OCI-LY7 (cell line): ENCODE results near the gene KCNIP3. TPM values are rescaled to one million over a fixed set of nuclear protein-coding genes. Genes with fewer than 3 reads are reported as not detected.

ENCODE experiments used
- BruUV-seq: library from RNA; stranded (reverse); fragments of 400-500 nt; replicated peaks from 2 replicates; lab custom pipeline; 2021; lab: Mats Ljungman, UMichigan
- CTCF ChIA-PET: fragments of 300-600 bp; sonication (Branson Sonifier 250); formaldehyde crosslinking; loops from one replicate; lab custom pipeline; 2022; ENCODE audit warnings: antibody characterized with exemption; ENCODE audit not compliant: unreplicated experiment; lab: Charles Lee
- POLR2A ChIA-PET: fragments of 300-600 bp; sonication (Branson Sonifier 250); formaldehyde crosslinking; loops from one replicate; lab custom pipeline; 2022; ENCODE audit warnings: antibody characterized with exemption; lab: Charles Lee
- DNase-seq: peaks from one replicate; pipeline ENCODE4 v3.0.0-alpha.2; 2015; ENCODE audit warnings: low spot score
- H2AFZ ChIP-seq: fragments of 200-600 bp; sonication (generic), shearing (Covaris generic); 2 replicates; pipeline ENCODE4 v1.6.1; 2014; ENCODE audit warnings: mild to moderate bottlenecking, antibody characterized with exemption, low read length, moderate library complexity
- H3K27ac ChIP-seq: fragments of 200-600 bp; sonication (generic); 2 replicates; pipeline ENCODE4 v1.5.1; 2014; ENCODE audit warnings: mixed run types, low read depth, mild to moderate bottlenecking, moderate library complexity, low read length, inconsistent platforms; ENCODE audit not compliant: poor library complexity, severe bottlenecking
- H3K36me3 ChIP-seq: fragments of 200-600 bp; sonication (generic); 2 replicates; pipeline ENCODE4 v1.6.1; 2014; ENCODE audit warnings: mild to moderate bottlenecking, antibody characterized with exemption, low read length, moderate library complexity, mixed read lengths; ENCODE audit not compliant: insufficient read depth
- H3K4me1 ChIP-seq: fragments of 200-600 bp; sonication (generic); 2 replicates; pipeline ENCODE4 v1.5.1; 2014; ENCODE audit warnings: mild to moderate bottlenecking, low read length; ENCODE audit not compliant: insufficient read depth, poor library complexity, severe bottlenecking
- H3K4me2 ChIP-seq: fragments of 200-600 bp; sonication (generic); 2 replicates; pipeline ENCODE4 v1.6.1; 2014; ENCODE audit warnings: mild to moderate bottlenecking, low read length
- H3K4me3 ChIP-seq: fragments of 200-600 bp; sonication (generic); 2 replicates; pipeline ENCODE4 v1.5.1; 2014; ENCODE audit warnings: mild to moderate bottlenecking, low read depth, low read length; ENCODE audit not compliant: poor library complexity, severe bottlenecking
- H3K79me2 ChIP-seq: fragments of 200-600 bp; sonication (generic); 2 replicates; pipeline ENCODE4 v1.6.1; 2016; ENCODE audit warnings: low read depth, mild to moderate bottlenecking, low read length, moderate library complexity, mixed read lengths; ENCODE audit not compliant: insufficient read depth
- H3K9me2 ChIP-seq: fragments of 200-600 bp; sonication (generic); 2 replicates; pipeline ENCODE4 v1.6.1; 2016; ENCODE audit warnings: mild to moderate bottlenecking, low read length, mixed read lengths; ENCODE audit not compliant: insufficient read depth
- H3K9me3 ChIP-seq: fragments of 200-600 bp; sonication (generic); 2 replicates; pipeline ENCODE4 v1.6.1; 2014; ENCODE audit warnings: mild to moderate bottlenecking, mixed run types, low read length, mixed read lengths
- H4K20me1 ChIP-seq: fragments of 200-600 bp; sonication (generic); 2 replicates; pipeline ENCODE4 v1.6.1; 2014; ENCODE audit warnings: mild to moderate bottlenecking, antibody characterized with exemption, low read length, moderate library complexity, mixed read lengths; ENCODE audit not compliant: insufficient read depth
- EZH2phosphoT487 ChIP-seq: fragments of 200-600 bp; sonication (generic); IDR thresholded peaks from 2 replicates; pipeline ENCODE4 v1.6.1; 2018; ENCODE audit warnings: low read depth, borderline replicate concordance, mild to moderate bottlenecking, mixed run types, antibody characterized with exemption, low read length, moderate library complexity, mixed read lengths
- intact Hi-C: fragments of 100-400 bp; cut with micrococcal nuclease; formaldehyde crosslinking; loops from one replicate; pipeline ENCODE4 v1.10.0; 2022; ENCODE audit not compliant: unreplicated experiment
- total RNA-seq, 2 experiments: library from RNA; depleted of rRNA in 1 of 2; stranded (reverse); fragments of >200 nt in 1 of 2; shearing (Covaris generic) in 1 of 2; gene quantifications; 2 replicates each; pipeline ENCODE4 v1.2.3, GENCODE V29; 2014 to 2022
- TF ChIP-seq, protein P1 (sequence below): fragments of 200-600 bp; sonication (generic); conservative IDR thresholded peaks from 2 replicates; pipeline ENCODE4 v1.5.1; 2014; ENCODE audit warnings: mild to moderate bottlenecking, antibody characterized with exemption, low read length, moderate library complexity, mixed read lengths

The KCNIP3 gene
- total RNA-seq, 2 experiments from 2014 or later: not detected

DNA sequence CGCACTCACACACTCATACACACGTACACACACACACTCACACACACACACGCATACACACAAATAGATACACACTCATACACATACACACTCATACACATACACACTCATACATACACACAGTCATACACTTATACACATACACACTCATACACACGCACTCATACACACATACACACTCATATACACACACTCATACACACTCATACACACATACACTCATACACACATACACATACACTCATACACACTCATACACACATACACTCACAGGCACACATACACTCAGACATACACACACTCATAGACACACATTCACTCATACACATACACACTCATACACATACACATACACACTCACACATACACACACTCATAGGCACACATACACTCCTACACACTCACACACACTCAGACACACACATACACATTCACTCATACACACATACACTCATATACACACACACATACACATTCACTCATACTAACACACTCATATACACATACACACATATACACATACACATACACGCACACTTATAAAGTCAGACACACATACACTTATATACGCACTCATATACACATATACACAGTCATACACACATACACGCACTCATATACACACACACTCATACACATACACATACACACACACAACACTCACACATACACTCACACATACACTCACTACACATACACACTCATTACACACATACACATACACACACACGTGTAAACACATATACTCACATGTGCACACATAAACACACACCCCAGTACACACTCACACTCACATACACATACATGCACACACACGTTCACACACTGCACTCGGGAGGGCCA lies 28.7 kb downstream of the KCNIP3 start:
- BruUV-seq: no TSS peak

GRCh38 chr2:95326433-95327140 lies 29.4 kb downstream of the KCNIP3 start:
- Histone ChIP-seq H3K9me3 (no peaks in the 10 kb centered on the region), H3K27ac (no peak overlapping the region), H3K4me1 (no peaks in the 10 kb centered on the region)

More for the DNA sequence above, 28.7 kb downstream of the KCNIP3 start:
- no peak for TF ChIP-seq EZH2phosphoT487
- TF ChIP-seq, protein P1, sequence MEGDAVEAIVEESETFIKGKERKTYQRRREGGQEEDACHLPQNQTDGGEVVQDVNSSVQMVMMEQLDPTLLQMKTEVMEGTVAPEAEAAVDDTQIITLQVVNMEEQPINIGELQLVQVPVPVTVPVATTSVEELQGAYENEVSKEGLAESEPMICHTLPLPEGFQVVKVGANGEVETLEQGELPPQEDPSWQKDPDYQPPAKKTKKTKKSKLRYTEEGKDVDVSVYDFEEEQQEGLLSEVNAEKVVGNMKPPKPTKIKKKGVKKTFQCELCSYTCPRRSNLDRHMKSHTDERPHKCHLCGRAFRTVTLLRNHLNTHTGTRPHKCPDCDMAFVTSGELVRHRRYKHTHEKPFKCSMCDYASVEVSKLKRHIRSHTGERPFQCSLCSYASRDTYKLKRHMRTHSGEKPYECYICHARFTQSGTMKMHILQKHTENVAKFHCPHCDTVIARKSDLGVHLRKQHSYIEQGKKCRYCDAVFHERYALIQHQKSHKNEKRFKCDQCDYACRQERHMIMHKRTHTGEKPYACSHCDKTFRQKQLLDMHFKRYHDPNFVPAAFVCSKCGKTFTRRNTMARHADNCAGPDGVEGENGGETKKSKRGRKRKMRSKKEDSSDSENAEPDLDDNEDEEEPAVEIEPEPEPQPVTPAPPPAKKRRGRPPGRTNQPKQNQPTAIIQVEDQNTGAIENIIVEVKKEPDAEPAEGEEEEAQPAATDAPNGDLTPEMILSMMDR: no peak
- H3K4me3 ChIP-seq: no peak overlapping the region
- H3K27ac ChIP-seq: no peak overlapping the region
- H2AFZ ChIP-seq: no peak overlapping the region
- no peaks in the 10 kb centered on the region for H3K36me3 ChIP-seq
- no peaks in the 10 kb centered on the region for H3K4me1 ChIP-seq
- DNase-seq: no peak
- intact Hi-C loops: no loop called here
- ChIA-PET POLR2A (no interaction called here), CTCF (no interaction called here)
- H3K79me2 ChIP-seq: no peaks in the 10 kb centered on the region
- no peak overlapping the region for H3K4me2 ChIP-seq
- H4K20me1 ChIP-seq: no peaks in the 10 kb centered on the region
- H3K9me2 ChIP-seq: no peaks in the 10 kb centered on the region
- no peaks in the 10 kb centered on the region for H3K9me3 ChIP-seq

More at GRCh38 chr2:95326433-95327140, 29.4 kb downstream of the KCNIP3 start:
- no peak overlapping the region for H2AFZ ChIP-seq
- ChIA-PET CTCF (no interaction called here), POLR2A (no interaction called here)
- H3K4me3 ChIP-seq: no peak overlapping the region
- H3K36me3 ChIP-seq: no peaks in the 10 kb centered on the region
- H3K79me2 ChIP-seq: no peaks in the 10 kb centered on the region
- BruUV-seq: no TSS peak
- no peak for DNase-seq
- intact Hi-C loops: no loop called here
- H4K20me1 ChIP-seq: no peaks in the 10 kb centered on the region
- no peaks in the 10 kb centered on the region for H3K9me2 ChIP-seq
- H3K4me2 ChIP-seq: no peak overlapping the region
- no peak for TF ChIP-seq EZH2phosphoT487
- TF ChIP-seq, protein P1: no peak
